HCT116 (cell line): ENCODE results near the gene DRGX. TPM values are rescaled to one million over a fixed set of nuclear protein-coding genes. Genes with fewer than 3 reads are reported as not detected.

Experiments used
- ATAC-seq: fragments of 200-7000 bp; cut with Tn5 transposase; 2 replicates; pipeline ENCODE4 v1.9.1; 2020; ENCODE audit warnings: mild to moderate bottlenecking, moderate library complexity
- BruUV-seq: library from RNA; stranded (reverse); fragments of 400-500 nt; replicated peaks from 2 replicates; lab custom pipeline; 2021; lab: Mats Ljungman, UMichigan
- CTCF ChIA-PET: fragments of 300-600 bp; sonication (Branson Sonifier 250); formaldehyde crosslinking; loops from one replicate; lab custom pipeline; 2021; ENCODE audit warnings: antibody characterized with exemption; lab: Charles Lee
- POLR2A ChIA-PET: fragments of 300-600, 350-600 bp; sonication (Branson Sonifier 250); formaldehyde crosslinking; loops from one replicate; lab custom pipeline; 2021; ENCODE audit warnings: antibody characterized with exemption; lab: Charles Lee
- RAD21 ChIA-PET, 2 experiments: fragments of 300-600 bp; sonication (Branson Sonifier 250); formaldehyde crosslinking; loops; one replicate each; lab custom pipeline; 2023; ENCODE audit warnings: low total read pairs in 2 of 2; ENCODE audit not compliant: uncharacterized antibody in 2 of 2, unreplicated experiment in 2 of 2, low non-redundant PET in 1 of 2; lab: Charles Lee
- DNase-seq: peaks from one replicate; pipeline ENCODE4 v3.0.0-alpha.2; 2010; ENCODE audit warnings: low read depth, low spot score
- H2AFZ ChIP-seq: fragments of 200-600 bp; shearing (Covaris generic), sonication (generic); 2 replicates; pipeline ENCODE4 v1.6.1; 2017; ENCODE audit warnings: low read depth, mixed run types, mixed read lengths, antibody characterized with exemption, low read length; ENCODE audit not compliant: poor library complexity, severe bottlenecking
- H3K27ac ChIP-seq: 2 replicates; pipeline ENCODE4 v1.5.1; 2012; ENCODE audit warnings: low read depth, low read length
- H3K27me3 ChIP-seq: fragments of 200-600 bp; sonication (generic); 2 replicates; pipeline ENCODE4 v1.6.1; 2016; ENCODE audit warnings: mixed run types, low read length, mixed read lengths; ENCODE audit not compliant: insufficient read depth
- H3K36me3 ChIP-seq, 2 experiments: fragments of 200-500 bp in 1 of 2; fragments of 200-600 bp in 1 of 2; sonication (Bioruptor generic) in 1 of 2; sonication (generic) in 1 of 2; 2 replicates each; pipeline versions ENCODE4 v1.5.1 to v1.6.1; 2014 to 2016; ENCODE audit warnings: low read length in 2 of 2, inconsistent platforms in 1 of 2, mixed read lengths in 1 of 2, mixed run types in 1 of 2; ENCODE audit not compliant: insufficient read depth in 2 of 2, control insufficient read depth in 1 of 2
- H3K4me1 ChIP-seq, 2 experiments: fragments of 200-600 bp in 1 of 2; sonication (generic) in 1 of 2; 2 replicates each; pipeline versions ENCODE4 v1.5.1 to v1.6.1; 2012 to 2017; ENCODE audit warnings: low read length in 2 of 2, inconsistent platforms in 1 of 2, mild to moderate bottlenecking in 1 of 2, mixed read lengths in 1 of 2, mixed run types in 1 of 2, moderate library complexity in 1 of 2; ENCODE audit not compliant: insufficient read depth in 2 of 2, control insufficient read depth in 1 of 2
- H3K4me2 ChIP-seq: fragments of 200-600 bp; sonication (generic); 2 replicates; pipeline ENCODE4 v1.6.1; 2017; ENCODE audit warnings: mixed run types, low read length, mixed read lengths
- H3K4me3 ChIP-seq, 2 experiments: fragments of 200-600 bp in 1 of 2; sonication (generic) in 1 of 2; replicated peaks in 1 of 2; 2 replicates each; pipeline ENCODE4 v1.5.1; 2011 to 2016; ENCODE audit warnings: low read length in 2 of 2, control low read depth in 1 of 2, low read depth in 1 of 2, mild to moderate bottlenecking in 1 of 2, mixed read lengths in 1 of 2, mixed run types in 1 of 2
- H3K79me2 ChIP-seq: fragments of 200-600 bp; sonication (generic); 2 replicates; pipeline ENCODE4 v1.6.1; 2017; ENCODE audit warnings: mild to moderate bottlenecking, mixed run types, low read length, moderate library complexity, mixed read lengths; ENCODE audit not compliant: insufficient read depth
- H3K9ac ChIP-seq: fragments of 200-600 bp; sonication (generic); 2 replicates; pipeline ENCODE4 v1.6.1; 2016; ENCODE audit warnings: low read length, mixed read lengths
- H3K9me2 ChIP-seq: fragments of 200-600 bp; sonication (generic), shearing (Covaris generic); 2 replicates; pipeline ENCODE4 v1.6.1; 2017; ENCODE audit warnings: mixed run types, mild to moderate bottlenecking, moderate library complexity; ENCODE audit not compliant: insufficient read depth
- H3K9me3 ChIP-seq, 2 experiments: fragments of 200-500 bp in 1 of 2; fragments of 200-600 bp in 1 of 2; sonication (Bioruptor generic) in 1 of 2; sonication (generic) in 1 of 2; 2 replicates each; pipeline ENCODE4 v1.6.1; 2014 to 2017; ENCODE audit warnings: low read length in 2 of 2, mixed read lengths in 2 of 2, inconsistent platforms in 1 of 2, low read depth in 1 of 2, mild to moderate bottlenecking in 1 of 2, mixed run types in 1 of 2, moderate library complexity in 1 of 2; ENCODE audit not compliant: control insufficient read depth in 1 of 2, insufficient read depth in 1 of 2
- H4K20me1 ChIP-seq: fragments of 200-600 bp; sonication (generic), shearing (Covaris generic); 2 replicates; pipeline ENCODE4 v1.6.1; 2017; ENCODE audit warnings: mixed run types, mild to moderate bottlenecking, moderate library complexity; ENCODE audit not compliant: insufficient read depth
- ATF3 ChIP-seq: IDR thresholded peaks from 2 replicates; pipeline ENCODE4 v1.6.1; 2012
- CEBPB ChIP-seq: IDR thresholded peaks from 2 replicates; pipeline ENCODE4 v1.6.1; 2012; ENCODE audit warnings: low read depth
- CTCF ChIP-seq, 3 experiments: fragments of 200-600 bp in 1 of 3; sonication (generic) in 1 of 3; IDR thresholded peaks in 2 of 3; conservative IDR thresholded peaks in 1 of 3; 2 replicates each; pipeline ENCODE4 v1.5.1; 2012 to 2017; ENCODE audit warnings: low read depth in 2 of 3, low read length in 2 of 3, antibody characterized with exemption in 1 of 3, borderline replicate concordance in 1 of 3, control low read depth in 1 of 3, mild to moderate bottlenecking in 1 of 3, mixed read lengths in 1 of 3, mixed run types in 1 of 3, moderate library complexity in 1 of 3; ENCODE audit not compliant: insufficient read depth in 1 of 3
- ELF1 ChIP-seq: IDR thresholded peaks from 2 replicates; pipeline ENCODE4 v1.6.1; 2012; ENCODE audit warnings: low read depth, borderline replicate concordance
- FOSL1 ChIP-seq: IDR thresholded peaks from 2 replicates; pipeline ENCODE4 v1.6.1; 2012; ENCODE audit warnings: low read depth
- JUND ChIP-seq: IDR thresholded peaks from 2 replicates; pipeline ENCODE4 v1.6.1; 2012
- POLR2AphosphoS5 ChIP-seq: IDR thresholded peaks from 2 replicates; pipeline ENCODE4 v1.6.1; 2011; ENCODE audit warnings: mild to moderate bottlenecking, low read depth, low read length, moderate library complexity
- RAD21 ChIP-seq: IDR thresholded peaks from 2 replicates; pipeline ENCODE4 v1.6.1; 2012; ENCODE audit warnings: low read depth, mild to moderate bottlenecking
- SP1 ChIP-seq: IDR thresholded peaks from 2 replicates; pipeline ENCODE4 v1.6.1; 2012; ENCODE audit warnings: low read depth
- SRF ChIP-seq: IDR thresholded peaks from 2 replicates; pipeline ENCODE4 v1.6.1; 2012; ENCODE audit warnings: low read depth
- TCF7L2 ChIP-seq: IDR thresholded peaks from 2 replicates; pipeline ENCODE4 v1.7.0; 2011; ENCODE audit warnings: borderline replicate concordance, inconsistent platforms; ENCODE audit not compliant: insufficient read depth, insufficient read length; ENCODE audit errors: extremely low read depth
- ZBTB33 ChIP-seq: IDR thresholded peaks from 2 replicates; pipeline ENCODE4 v1.6.1; 2011; ENCODE audit warnings: mild to moderate bottlenecking, low read length, moderate library complexity; ENCODE audit not compliant: insufficient replicate concordance; ENCODE audit errors: extremely low read depth
- ZNF274 ChIP-seq: fragments of 200-500 bp; sonication (Bioruptor generic); IDR thresholded peaks from 2 replicates; pipeline ENCODE4 v1.6.1; 2014; ENCODE audit warnings: mild to moderate bottlenecking, low read depth, low read length, inconsistent platforms
- intact Hi-C: fragments of 100-400 bp; cut with micrococcal nuclease; formaldehyde crosslinking; loops from 2 replicates; pipeline ENCODE4 v1.10.0; 2022
- total RNA-seq: library from RNA; stranded (reverse); gene quantifications from one replicate; pipeline ENCODE4 v1.2.1, GENCODE V29; 2021; ENCODE audit not compliant: unreplicated experiment

The DRGX gene
- total RNA-seq, 1 experiment from 2014 or later = not detected

GRCh38 chr10:49359349-49360270 is 36.3 kb downstream of the DRGX start (continued):
- no peak for TF ChIP-seq ZBTB33
- TF ChIP-seq RAD21 = no peak
- no peak for TF ChIP-seq CEBPB
- no peak for TF ChIP-seq CTCF (IDR thresholded peaks at IDR 0.05 in 2 of 3, conservative IDR thresholded peaks at IDR 0.05 in 1 of 3; ENCODE audit: borderline replicate concordance in 1 of 3, insufficient read depth in 1 of 3, low read depth in 2 of 3, low read length in 2 of 3)
- TF ChIP-seq JUND = no peak
- TF ChIP-seq ELF1 = no peak
- TF ChIP-seq FOSL1 = no peak
- no peak for TF ChIP-seq SRF

GRCh38 chr10:49357910-49358309 is 38.0 kb downstream of the DRGX start:
- no peaks in the 10 kb centered on the region for H4K20me1 ChIP-seq
- H3K4me3 ChIP-seq = no peak overlapping the region
- H3K27ac ChIP-seq = no peak overlapping the region
- no peaks in the 10 kb centered on the region for H3K36me3 ChIP-seq
- no peaks in the 10 kb centered on the region; the same call in 1 of the 2 replicates for H3K27me3 ChIP-seq
- no peak overlapping the region for H3K4me2 ChIP-seq
- ChIA-PET RAD21 (no interaction called here), POLR2A (no interaction called here), CTCF (no interaction called here)
- H3K79me2 ChIP-seq = no peaks in the 10 kb centered on the region
- H3K9me2 ChIP-seq = no peaks in the 10 kb centered on the region
- DNase-seq = no peak
- intact Hi-C loops = no loop called here
- no TSS peak for BruUV-seq
- H3K9me3 ChIP-seq = no peaks in the 10 kb centered on the region
- no peak overlapping the region for H3K9ac ChIP-seq
- ATAC-seq = no peak
- no peak overlapping the region for H2AFZ ChIP-seq
- H3K4me1 ChIP-seq = no peaks in the 10 kb centered on the region; a peak in 1 of 4 replicates
- no peak for TF ChIP-seq ZNF274
- TF ChIP-seq CTCF (IDR thresholded peaks at IDR 0.05 in 2 of 3, conservative IDR thresholded peaks at IDR 0.05 in 1 of 3; ENCODE audit: borderline replicate concordance in 1 of 3, insufficient read depth in 1 of 3, low read depth in 2 of 3, low read length in 2 of 3) = no peak
- TF ChIP-seq ZBTB33 = no peak
- no peak for TF ChIP-seq SP1
- TF ChIP-seq CEBPB = no peak
- TF ChIP-seq POLR2AphosphoS5 = no peak
- no peak for TF ChIP-seq RAD21
- no peak for TF ChIP-seq ATF3
- no peak for TF ChIP-seq TCF7L2
